ENCODE data around the gene GGTLC2.

- TF ChIP-seq CTCF (IDR thresholded peaks at IDR 0.05) (no peak), EP300 (IDR thresholded peaks at IDR 0.05) (no peak)
Measured at GRCh38 chr22:22673628-22674027, 29.2 kb downstream of the GGTLC2 start.

Data from suprapubic skin (tissue), 3 donors.